Activated CD8-positive, alpha-beta memory T cell treated with anti-CD3 and anti-CD28 coated beads, Interleukin-2, amount 50 U/mL, for 24 hours (primary cell): ENCODE data around the gene ELF5.

Source experiments
- DNase-seq: peaks from one replicate; pipeline ENCODE4 v3.0.0-alpha.2; 2020; ENCODE audit errors: extremely low read depth

Gene ELF5

DNA sequence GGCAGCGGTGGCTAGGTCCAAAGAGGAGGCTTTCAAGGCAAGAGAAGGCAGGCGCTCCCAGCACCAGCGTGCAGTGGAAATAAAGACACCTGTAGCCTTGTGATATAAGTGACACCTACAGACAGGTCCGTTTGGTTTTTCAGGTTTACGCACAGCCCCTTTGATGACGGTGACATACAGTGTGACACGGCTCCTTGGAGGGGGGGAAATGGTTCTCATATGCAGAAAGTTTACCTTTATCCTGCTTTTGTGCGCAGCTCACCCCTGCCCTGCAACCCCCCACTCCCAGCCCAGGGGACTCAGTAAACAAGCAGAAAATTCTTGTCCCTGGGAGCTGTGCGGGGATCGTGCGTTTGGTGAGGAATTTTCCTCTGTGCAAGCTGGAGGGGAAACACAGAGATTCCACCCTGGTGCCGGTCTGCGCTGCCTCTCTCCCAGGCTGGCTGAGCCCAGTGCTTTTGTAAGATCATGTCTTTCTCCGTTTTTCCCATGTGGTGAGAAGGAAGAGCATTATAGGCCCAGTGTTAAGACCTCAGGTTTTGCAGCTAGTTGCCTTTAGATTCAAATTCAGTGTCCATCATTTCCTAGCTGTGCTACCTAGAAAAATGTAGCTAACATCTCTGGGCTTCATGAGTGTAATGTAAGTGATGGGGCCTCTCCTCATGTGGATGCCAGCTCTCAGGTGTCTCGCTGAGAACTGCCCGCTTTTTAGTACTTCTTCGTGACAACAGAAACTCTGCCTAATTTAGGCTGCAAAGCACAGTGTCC lies at the start of gene ELF5:
TSS of gene ELF5 (minus strand) at position 113 of the 768 bp plus-strand sequence. CDS start 8,045 bp downstream, outside the sequence.
- DNase-seq: no peak

- DNase-seq: no peak
Observed at GRCh38 chr11:34562976-34563375, 49.4 kb upstream of the ELF5 start.

DNA sequence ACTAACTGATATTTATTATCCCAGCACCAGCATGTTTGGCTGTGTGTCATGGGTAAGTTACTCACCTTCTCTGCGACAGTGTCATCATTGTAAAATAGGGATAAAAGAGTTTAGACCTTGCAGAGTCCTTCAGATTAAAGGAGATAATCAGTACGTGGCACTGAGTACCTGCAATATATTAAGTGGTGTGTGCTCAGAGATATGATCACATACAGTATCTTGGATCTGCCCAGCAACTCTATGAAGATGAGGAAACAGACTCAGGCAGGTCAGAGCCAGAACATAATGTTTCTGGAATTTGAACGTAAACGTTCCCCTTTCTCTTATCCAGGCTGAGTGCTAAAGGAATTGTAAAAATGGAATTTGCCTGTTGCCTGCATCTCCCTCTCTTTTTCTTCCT lies 46.9 kb upstream of the ELF5 start:
- DNase-seq: no peak

DNA sequence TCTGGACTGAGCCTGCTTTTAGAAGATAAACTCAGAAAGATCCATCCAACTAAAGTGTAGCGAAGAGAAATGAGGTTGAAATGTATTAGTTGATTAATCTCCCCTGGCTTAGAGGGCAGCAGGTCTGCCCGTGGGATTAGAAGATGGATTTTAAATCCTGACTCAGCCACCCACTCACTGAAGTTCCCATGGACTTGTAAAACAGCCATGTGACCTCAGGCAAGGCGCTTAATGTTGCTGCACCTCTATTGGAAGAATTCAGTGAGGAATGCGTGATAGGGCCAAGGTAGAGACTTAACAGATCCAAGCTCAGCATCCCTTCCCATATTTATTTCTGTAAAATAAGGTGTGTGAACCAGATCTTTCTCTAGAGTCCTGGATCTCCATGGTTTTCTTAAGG lies 45.1 kb upstream of the ELF5 start:
- no peak for DNase-seq

DNA sequence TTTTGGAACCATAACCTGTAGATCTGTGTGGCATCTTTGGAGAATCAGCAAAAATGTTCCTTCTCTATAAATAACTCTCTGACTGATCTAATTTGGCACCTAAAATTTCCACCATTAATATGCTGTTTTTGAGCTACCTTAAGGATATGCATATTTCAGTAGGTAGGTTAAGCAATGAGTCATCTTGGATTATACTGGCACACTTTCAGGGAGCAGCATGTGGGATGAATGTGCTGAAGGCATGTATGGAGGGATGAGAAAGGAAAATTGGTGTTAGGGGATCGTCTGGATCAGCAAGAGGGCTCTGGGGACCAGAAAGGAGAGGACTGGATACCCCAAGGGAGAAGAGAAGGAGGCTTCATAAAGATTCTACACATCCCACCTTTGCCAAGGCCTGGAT lies 44.6 kb upstream of the ELF5 start:
- no peak for DNase-seq

- DNase-seq: no peak
Observed at GRCh38 chr11:34552270-34552669, 38.7 kb upstream of the ELF5 start.

DNA sequence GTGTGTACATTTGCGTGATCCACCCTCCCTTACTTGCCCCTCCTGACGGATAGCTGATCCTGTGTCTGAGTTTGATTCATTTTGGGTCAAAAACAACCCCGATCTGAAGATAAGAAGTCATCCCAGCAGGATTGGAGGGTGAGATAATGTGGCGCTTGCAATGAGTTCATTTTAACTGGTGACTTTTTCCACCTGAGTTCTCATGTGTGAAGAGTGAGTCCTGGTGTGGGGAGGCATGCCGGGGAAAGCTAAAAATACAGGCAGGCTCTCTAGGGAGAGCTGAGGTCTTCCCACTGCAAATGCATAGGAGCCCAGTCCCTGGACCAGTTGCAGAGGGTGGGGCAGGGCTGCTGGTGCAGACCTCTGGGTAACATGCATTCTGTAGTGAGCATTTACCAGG lies 35.7 kb upstream of the ELF5 start:
- no peak for DNase-seq

DNA sequence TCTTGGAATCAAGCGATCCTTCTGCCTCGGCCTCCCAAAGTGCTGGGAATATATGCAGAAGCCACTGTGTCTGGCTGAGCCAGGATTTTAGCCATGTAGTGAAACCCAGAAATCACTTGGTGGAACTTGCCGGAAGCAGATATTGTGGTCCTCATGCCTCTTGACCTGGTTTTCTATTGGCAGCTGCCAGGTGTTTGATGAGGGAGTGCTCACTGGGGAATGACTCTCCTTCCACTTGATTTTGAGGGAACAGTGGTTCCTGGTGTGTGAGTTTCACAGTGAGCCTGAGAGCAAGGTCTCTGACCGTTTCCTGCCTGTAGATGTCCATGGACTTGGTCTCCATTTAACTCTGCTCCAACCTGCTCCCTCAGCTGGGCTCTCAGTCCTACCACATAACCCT lies 34.7 kb upstream of the ELF5 start:
- DNase-seq: no peak

- no peak for DNase-seq
Observed at GRCh38 chr11:34546511-34547209, 33.1 kb upstream of the ELF5 start.

- no peak for DNase-seq
Observed at GRCh38 chr11:34542089-34542488, 28.5 kb upstream of the ELF5 start.

GRCh38 chr11:34540870-34541269 lies 27.3 kb upstream of the ELF5 start:
- no peak for DNase-seq

GRCh38 chr11:34537636-34538035 lies 24.0 kb upstream of the ELF5 start:
- no peak for DNase-seq

GRCh38 chr11:34536056-34536455 lies 22.5 kb upstream of the ELF5 start:
- DNase-seq: no peak

GRCh38 chr11:34534826-34535225 lies 21.2 kb upstream of the ELF5 start:
- DNase-seq: no peak

GRCh38 chr11:34531663-34532062 lies 18.1 kb upstream of the ELF5 start:
- no peak for DNase-seq

DNA sequence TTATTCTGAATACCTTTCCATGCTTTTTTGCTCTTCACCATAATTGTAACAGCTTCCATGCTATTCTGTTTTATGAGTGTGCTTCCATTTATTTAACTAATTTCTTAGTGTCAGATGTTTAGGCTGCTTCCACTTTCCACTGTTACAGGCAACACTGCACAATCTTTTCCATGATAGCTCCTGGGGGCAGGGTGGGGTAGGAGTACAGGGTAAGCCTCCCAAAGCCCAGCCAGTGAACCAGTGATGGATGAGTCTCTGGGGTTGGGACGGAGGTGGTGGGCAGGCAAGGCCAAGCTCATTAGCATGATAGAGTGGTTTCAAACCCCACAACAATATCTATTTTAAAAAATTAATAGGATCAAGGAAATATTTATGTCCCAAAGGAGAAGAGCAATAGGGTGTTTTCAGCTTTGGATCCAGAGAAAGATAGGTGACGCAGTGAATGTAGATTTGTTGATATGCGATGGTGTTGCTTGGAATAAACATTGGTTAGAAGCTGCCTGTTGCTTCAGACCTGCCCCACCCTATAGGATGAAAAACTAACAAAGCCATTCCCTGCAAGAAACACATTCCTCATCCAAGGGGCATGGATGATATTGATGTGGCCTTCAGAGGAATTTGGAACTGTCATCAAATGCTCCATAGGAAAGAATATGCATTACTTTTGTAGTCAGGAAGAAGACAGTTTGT lies 17.1 kb upstream of the ELF5 start:
- no peak for DNase-seq

- DNase-seq: no peak
Observed at GRCh38 chr11:34529643-34530042, 16.0 kb upstream of the ELF5 start.

- DNase-seq: no peak
Observed at GRCh38 chr11:34528072-34528471, 14.5 kb upstream of the ELF5 start.

- DNase-seq: no peak
Observed at GRCh38 chr11:34525888-34526657, 12.5 kb upstream of the ELF5 start.

DNA sequence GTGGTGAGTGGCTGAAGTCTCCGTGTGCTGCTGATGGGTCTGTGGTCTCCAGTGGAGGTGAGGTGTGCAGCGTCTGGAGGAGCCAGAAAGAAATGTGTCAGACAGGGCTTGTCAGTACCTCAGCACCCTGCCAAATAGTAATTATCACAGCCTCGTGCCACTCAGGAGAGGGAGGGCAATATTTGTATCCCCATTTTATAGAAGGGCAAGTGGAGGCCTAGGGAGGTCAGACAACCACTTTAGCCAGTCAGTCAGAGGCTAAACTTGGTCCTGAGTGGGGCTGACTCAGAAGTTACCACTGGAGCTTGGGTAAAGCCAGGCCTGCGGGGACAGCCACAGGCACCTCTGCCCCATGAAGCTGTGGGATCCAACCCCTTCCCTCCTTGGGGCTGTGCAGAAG lies 11.5 kb upstream of the ELF5 start:
- DNase-seq: no peak

- DNase-seq: no peak
Observed at GRCh38 chr11:34524696-34525095, 11.1 kb upstream of the ELF5 start.

DNA sequence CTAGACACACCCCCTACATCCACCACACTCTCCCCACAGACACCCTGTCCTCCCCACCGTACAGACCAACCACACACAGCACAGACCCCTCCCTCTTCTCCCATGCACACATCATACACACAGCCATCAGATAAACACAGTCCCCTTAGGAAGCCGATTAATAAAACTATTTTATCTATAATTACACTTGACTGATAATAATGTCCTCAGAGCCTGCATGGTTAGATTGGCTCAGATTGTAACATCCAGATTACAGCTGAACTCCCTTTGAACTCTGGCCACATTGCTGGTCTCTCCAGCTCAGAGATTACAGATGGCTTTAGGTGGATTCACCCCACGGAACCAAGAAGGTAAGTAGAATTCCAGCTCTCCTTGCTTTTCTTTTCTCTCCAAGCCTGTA lies 9.5 kb upstream of the ELF5 start:
- DNase-seq: no peak
